K562 (cell line): Measurements from ENCODE around the gene STRA6. TPM values are rescaled to one million over a fixed set of nuclear protein-coding genes. Genes with fewer than 3 reads are reported as not detected.

ENCODE experiments used
- ATAC-seq: fragments of 200-7000 bp; cut with Tn5 transposase; 3 replicates; pipeline ENCODE4 v1.9.1; 2020; ENCODE audit warnings: moderate library complexity
- BruUV-seq: library from RNA; stranded (reverse); fragments of 400-500 nt; replicated peaks from 2 replicates; lab custom pipeline; 2021; lab: Mats Ljungman, UMichigan
- CTCF ChIA-PET: fragments of 300-600 bp; formaldehyde crosslinking; extraction: SDS; loops from one replicate; lab custom pipeline; 2021; ENCODE audit warnings: low intra/inter-chr PET ratio; lab: Yijun Ruan, JAX
- POLR2A ChIA-PET: fragments of 300-600, 350-650 bp; sonication (Branson Sonifier 250); formaldehyde crosslinking; extraction: SDS; loops from one replicate; lab custom pipeline; 2021; ENCODE audit warnings: antibody characterized with exemption, inconsistent platforms; lab: Yijun Ruan, JAX
- DNase-seq, 4 experiments: peaks; one replicate each; pipeline versions ENCODE4 v3.0.0 to v3.0.0-alpha.2; 2011 to 2018; ENCODE audit warnings: low spot score in 3 of 4, mixed read lengths in 3 of 4; ENCODE audit errors: extremely low read depth in 1 of 4
- FAIRE-seq: peaks from 2 replicates; lab custom pipeline; 2011; peaks lifted over from hg19 to GRCh38; lab: Jason Lieb, UNC
- H2AFZ ChIP-seq: 2 replicates; pipeline ENCODE4 v1.6.0; 2011; ENCODE audit warnings: low read depth, low read length, control low read depth, inconsistent platforms
- H3K27ac ChIP-seq: fragments of 200-600 bp; 3 replicates; pipeline ENCODE4 v1.8.0; 2011; ENCODE audit warnings: low read depth, mild to moderate bottlenecking, control low read depth, inconsistent platforms, low read length, moderate library complexity, mixed read lengths; ENCODE audit errors: extremely low read depth
- H3K27me3 ChIP-seq, 2 experiments: fragments of 300-600 bp in 1 of 2; 2 replicates in 1 of 2; 3 replicates in 1 of 2; pipeline versions ENCODE4 v1.6.0 to v1.8.0; 2011; ENCODE audit warnings: inconsistent platforms in 2 of 2, low read length in 2 of 2, mild to moderate bottlenecking in 1 of 2, mixed read lengths in 1 of 2, moderate library complexity in 1 of 2; ENCODE audit not compliant: control insufficient read depth in 2 of 2, insufficient read depth in 2 of 2
- H3K36me3 ChIP-seq: fragments of 300-600 bp; 3 replicates; pipeline ENCODE4 v1.8.0; 2011; ENCODE audit warnings: mild to moderate bottlenecking, low read length, inconsistent platforms; ENCODE audit not compliant: control insufficient read depth, insufficient read depth
- H3K4me1 ChIP-seq, 2 experiments: fragments of 200-600 bp in 1 of 2; replicated peaks in 1 of 2; 2 replicates in 1 of 2; 3 replicates in 1 of 2; pipeline versions ENCODE4 v1.5.1 to v1.8.0; 2011; ENCODE audit warnings: inconsistent platforms in 2 of 2, low read length in 2 of 2, mild to moderate bottlenecking in 1 of 2, mixed read lengths in 1 of 2, moderate library complexity in 1 of 2; ENCODE audit not compliant: control insufficient read depth in 2 of 2, insufficient read depth in 2 of 2
- H3K4me2 ChIP-seq: 2 replicates; pipeline ENCODE4 v1.6.1; 2011; ENCODE audit warnings: low read length, control low read depth, inconsistent platforms, mixed read lengths; ENCODE audit not compliant: insufficient read depth
- H3K4me3 ChIP-seq: fragments of 200-600 bp; sonication (generic), shearing (Covaris generic); 2 replicates; pipeline ENCODE4 v1.5.1; 2016; ENCODE audit warnings: control low read depth, inconsistent platforms
- H3K79me2 ChIP-seq: fragments of 200-600 bp; 3 replicates; pipeline ENCODE4 v1.8.0; 2011; ENCODE audit warnings: low read length, inconsistent platforms; ENCODE audit not compliant: control insufficient read depth, insufficient read depth
- H3K9ac ChIP-seq, 2 experiments: 2 replicates each; pipeline versions ENCODE4 v1.6.0 to v1.6.1; 2011; ENCODE audit warnings: low read depth in 2 of 2, low read length in 2 of 2, control low read depth in 1 of 2, inconsistent platforms in 1 of 2, mild to moderate bottlenecking in 1 of 2, mixed read lengths in 1 of 2; ENCODE audit not compliant: insufficient read depth in 1 of 2
- H3K9me1 ChIP-seq: one replicate; pipeline ENCODE4 v1.6.0; 2011; ENCODE audit warnings: inconsistent platforms, mild to moderate bottlenecking, low read length, moderate library complexity; ENCODE audit not compliant: control insufficient read depth, insufficient read depth
- H3K9me3 ChIP-seq: replicated peaks from 2 replicates; pipeline ENCODE4 v1.5.1; 2011; ENCODE audit warnings: low read depth, low read length, inconsistent platforms; ENCODE audit not compliant: control insufficient read depth, insufficient read depth
- H4K20me1 ChIP-seq: replicated peaks from 2 replicates; pipeline ENCODE4 v1.6.1; 2011; ENCODE audit warnings: low read length, inconsistent platforms, mixed read lengths; ENCODE audit not compliant: control insufficient read depth, insufficient read depth
- NFXL1 ChIP-seq: fragments of 450-650 bp; formaldehyde crosslinking; IDR thresholded peaks from 2 replicates; pipeline ENCODE4 v1.4.0; 2021; ENCODE audit warnings: mild to moderate bottlenecking
- ZSCAN29 ChIP-seq: fragments of 450-650 bp; IDR thresholded peaks from 2 replicates; pipeline ENCODE4 v1.6.1; 2017
- WGBS: fragments of 100-300 bp; shearing (Covaris generic); methylation state at CpG from one replicate; pipeline ENCODE4 v1.1.6; 2016; ENCODE audit warnings: low coverage, mixed read lengths; ENCODE audit not compliant: insufficient coverage; ENCODE audit errors: missing lambda C conversion rate; 5-methylcytosine and 5-hydroxymethylcytosine counted together
- in situ Hi-C: fragments of 300-500 bp; cut with MboI; formaldehyde crosslinking; loops from 4 replicates; pipeline ENCODE4 v1.15.0; 2018; ENCODE audit warnings: inconsistent platforms, mixed read lengths
- intact Hi-C: fragments of 100-400 bp; cut with micrococcal nuclease; formaldehyde crosslinking; loops from 2 replicates; pipeline ENCODE4 v1.14.2; 2022
- polyA plus RNA-seq, 8 experiments: library from polyadenylated mRNA; depleted of rRNA in 4 of 8; stranded (reverse) in 5 of 8; unstranded in 3 of 8; fragments of >200 nt; fragmentation: Nextera tagmentation in 2 of 8; fragmentation: Illumina TruSeq in 1 of 8; extraction: Ambion mirVana in 2 of 8; extraction: Trizol in 1 of 8; gene quantifications; 2 replicates each; pipeline versions ENCODE4 v1.2.1 to v1.2.3, GENCODE V29; 2011 to 2014; ENCODE audit warnings: inconsistent platforms in 1 of 8, missing spikeins in 1 of 8
- total RNA-seq, 7 experiments: library from RNA; depleted of rRNA in 6 of 7; stranded (reverse); fragments of >200 nt in 6 of 7; fragmentation: Illumina TruSeq in 2 of 7; extraction: Trizol in 2 of 7; gene quantifications; 2 replicates each; pipeline versions ENCODE4 v1.2.1 to v1.2.3, GENCODE V29; 2011 to 2021; ENCODE audit warnings: low replicate concordance in 1 of 7

The STRA6 gene
- total and polyA plus RNA-seq, 9 of the 15 experiments (the other 6 are each of a cell fraction or from before 2014, with no cell fraction given) = 0.04 to 2.0 (median 0.43) TPM; not detected in 2

DNA sequence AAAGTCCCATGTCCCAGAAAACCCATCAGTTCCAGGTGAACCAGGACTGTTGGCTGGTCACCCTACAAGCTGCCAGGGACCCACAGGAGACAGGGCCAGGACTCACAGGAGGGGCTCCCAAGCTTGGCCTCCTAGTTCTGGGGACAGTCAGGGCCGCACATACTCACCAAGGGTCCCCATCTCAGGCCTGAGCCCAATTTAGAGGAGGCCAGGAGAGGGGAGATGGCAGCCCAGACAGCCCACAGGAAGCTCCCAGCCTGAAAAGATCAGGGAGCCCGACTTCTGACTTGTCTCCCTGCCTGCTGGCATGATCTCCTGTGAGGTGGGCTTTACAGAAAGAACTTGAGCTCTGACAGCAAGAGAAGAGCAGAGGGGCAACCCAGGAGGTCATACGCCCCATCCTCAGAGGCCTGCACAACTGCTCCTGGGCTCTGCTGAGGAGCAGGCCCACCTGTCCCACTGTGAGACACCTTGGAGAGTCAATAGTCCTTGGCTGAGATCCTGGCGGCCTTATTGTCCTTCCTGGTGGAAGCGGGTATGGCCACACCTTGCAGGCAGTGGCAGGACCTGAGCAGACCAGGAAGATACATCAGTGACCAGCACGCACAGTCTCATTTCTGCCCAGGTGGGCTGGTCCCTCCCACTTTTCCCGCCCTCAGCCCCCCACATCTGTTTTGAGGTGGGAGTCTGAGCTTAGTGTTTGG lies 31.6 kb downstream of the STRA6 start:
- H3K4me3 ChIP-seq = no peak overlapping the region
- H3K27ac ChIP-seq = no peak overlapping the region
- ATAC-seq (no peak), DNase-seq (no peak), FAIRE-seq (no peak)
- TF ChIP-seq NFXL1 (CRISPR knock-in tag) = no peak
- H3K79me2 ChIP-seq = no peaks in the 10 kb centered on the region
- H2AFZ ChIP-seq = no peak overlapping the region
- 3% methylated on average over 7 of the region's 7 CpGs for WGBS
- H3K4me1 ChIP-seq = peaks cover 0 to 14% of the 10 kb centered on the region in 2 experiments; a peak in 2 of 5 replicates
- no peak overlapping the region for H3K9ac ChIP-seq
- in situ Hi-C loops (no loop called here), intact Hi-C loops (no loop called here)
- no TSS peak for BruUV-seq
- H3K27me3 ChIP-seq = peaks cover 28 to 77% of the 10 kb centered on the region in 2 experiments; a peak in 4 of 5 replicates
- H3K36me3 ChIP-seq = no peaks in the 10 kb centered on the region
- H4K20me1 ChIP-seq = no peaks in the 10 kb centered on the region
- POLR2A ChIA-PET = no interaction called here
- CTCF ChIA-PET = no interaction called here
- no peaks in the 10 kb centered on the region for H3K9me3 ChIP-seq
- no peak overlapping the region for H3K4me2 ChIP-seq
- H3K9me1 ChIP-seq = no peaks in the 10 kb centered on the region

DNA sequence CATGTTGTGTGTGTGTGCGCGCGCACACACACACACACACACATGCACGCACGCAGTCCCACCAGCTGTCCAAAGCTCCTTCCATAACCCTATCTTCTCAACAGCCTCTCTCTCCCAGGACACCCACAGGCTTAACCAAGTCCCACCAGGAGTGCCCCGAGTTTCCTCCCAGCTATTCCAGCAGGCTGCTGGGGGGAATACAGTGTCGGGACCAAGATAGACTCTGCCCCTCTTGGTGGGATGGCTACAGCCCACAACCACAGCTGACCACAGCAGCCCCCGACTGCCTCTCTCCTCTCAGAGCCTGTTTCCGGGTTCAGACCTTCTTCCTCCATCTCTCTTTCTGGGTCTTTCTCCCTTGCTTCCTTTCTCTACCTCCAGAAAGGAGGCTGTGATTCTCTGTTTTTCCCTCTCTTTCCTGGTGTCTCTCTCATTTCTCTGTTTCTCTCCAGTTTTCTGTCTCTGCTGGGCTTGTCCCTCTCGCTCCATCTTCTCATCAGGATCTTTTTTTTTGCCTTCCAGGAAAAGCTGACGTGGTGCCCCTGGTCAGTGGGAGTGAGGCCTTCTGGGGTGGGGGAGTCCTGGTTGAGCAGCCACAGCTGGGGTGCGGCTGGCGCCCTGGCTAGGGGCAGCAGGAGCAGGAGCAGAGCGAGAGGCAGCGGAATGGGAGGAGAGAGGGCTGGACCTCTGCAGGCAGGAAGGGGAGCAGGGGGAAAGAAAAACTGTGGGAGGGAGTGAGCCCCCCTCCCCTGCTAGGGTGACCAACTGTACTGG lies 32.3 kb downstream of the STRA6 start:
- no peak for FAIRE-seq
- in situ Hi-C loops = no loop called here
- CTCF ChIA-PET = no interaction called here

More for the DNA sequence above, 32.3 kb downstream of the STRA6 start:
- Histone ChIP-seq H3K4me1 (peaks cover 0 to 9% of the 10 kb centered on the region in 2 experiments; a peak in 2 of 5 replicates), H3K27me3 (peaks cover 23 to 69% of the 10 kb centered on the region in 2 experiments; a peak in 4 of 5 replicates), H3K79me2 (no peaks in the 10 kb centered on the region), H3K9ac (no peak overlapping the region), H3K9me1 (no peaks in the 10 kb centered on the region), H3K4me3 (no peak overlapping the region), H3K36me3 (no peaks in the 10 kb centered on the region), H2AFZ (no peak overlapping the region), H3K4me2 (no peak overlapping the region), H3K27ac (no peak overlapping the region), H4K20me1 (no peaks in the 10 kb centered on the region), H3K9me3 (no peaks in the 10 kb centered on the region)
- POLR2A ChIA-PET = no interaction called here
- WGBS = 7% methylated on average over 11 of the region's 15 CpGs
- TF ChIP-seq ZSCAN29 = no peak
- no TSS peak for BruUV-seq
- DNase-seq (no peak), ATAC-seq (no peak)
- intact Hi-C loops = no loop called here
